KOPT-K1 (cell line): ENCODE results near the gene LCN10.
"Not testable (repeated sequence)": the region's sequence is repeated elsewhere in the genome, so short reads cannot be mapped to it uniquely, and the experiment has no call there.

Experiments
- H3K27ac ChIP-seq: fragments of 200-600 bp; sonication (generic); 2 replicates; pipeline ENCODE4 v1.5.1; 2016; ENCODE audit warnings: antibody characterized with exemption, mild to moderate bottlenecking, low read depth, low read length; ENCODE audit not compliant: poor library complexity, severe bottlenecking
- H3K36me3 ChIP-seq: fragments of 200-600 bp; sonication (generic); 2 replicates; pipeline ENCODE4 v1.5.1; 2017; ENCODE audit warnings: antibody characterized with exemption, mild to moderate bottlenecking, low read length, moderate library complexity; ENCODE audit not compliant: insufficient read depth
- H3K9me3 ChIP-seq: fragments of 200-600 bp; sonication (generic); 2 replicates; pipeline ENCODE4 v1.5.1; 2017; ENCODE audit warnings: antibody characterized with exemption, low read length, mild to moderate bottlenecking; ENCODE audit not compliant: insufficient read depth, poor library complexity, severe bottlenecking

The LCN10 gene

GRCh38 chr9:136779808-136780207 lies 37.1 kb upstream of the LCN10 start:
- Histone ChIP-seq H3K36me3 (no peaks in the 10 kb centered on the region), H3K27ac (no peak overlapping the region), H3K9me3 (no peaks in the 10 kb centered on the region)

- peaks cover 6% of the 10 kb centered on the region for H3K9me3 ChIP-seq
- no peak overlapping the region for H3K27ac ChIP-seq
- no peaks in the 10 kb centered on the region for H3K36me3 ChIP-seq
These were observed 34.6 kb upstream of the LCN10 start for GRCh38 chr9:136777359-136777758.

- no peaks in the 10 kb centered on the region for H3K36me3 ChIP-seq
- no peak overlapping the region for H3K27ac ChIP-seq
- H3K9me3 ChIP-seq, result peaks cover 6% of the 10 kb centered on the region
These were observed 34.2 kb upstream of the LCN10 start for GRCh38 chr9:136776947-136777346.

GRCh38 chr9:136775191-136775590 lies 32.5 kb upstream of the LCN10 start:
- no peaks in the 10 kb centered on the region for H3K36me3 ChIP-seq
- H3K27ac ChIP-seq, result no peak overlapping the region
- peaks cover 6% of the 10 kb centered on the region for H3K9me3 ChIP-seq

GRCh38 chr9:136774416-136775045 lies 31.8 kb upstream of the LCN10 start:
- Histone ChIP-seq H3K27ac (no peak overlapping the region), H3K9me3 (peaks cover 6% of the 10 kb centered on the region), H3K36me3 (no peaks in the 10 kb centered on the region)

- H3K36me3 ChIP-seq, result no peaks in the 10 kb centered on the region
- no peak overlapping the region for H3K27ac ChIP-seq
- peaks cover 6% of the 10 kb centered on the region for H3K9me3 ChIP-seq
These were observed 30.8 kb upstream of the LCN10 start for GRCh38 chr9:136773386-136774044.

- no peak overlapping the region for H3K27ac ChIP-seq
- peaks cover 6% of the 10 kb centered on the region for H3K9me3 ChIP-seq
- no peaks in the 10 kb centered on the region for H3K36me3 ChIP-seq
These were observed 29.2 kb upstream of the LCN10 start for GRCh38 chr9:136771907-136772415.

- Histone ChIP-seq H3K27ac (no peak overlapping the region), H3K36me3 (no peaks in the 10 kb centered on the region), H3K9me3 (peaks cover 6% of the 10 kb centered on the region)
These were observed 27.0 kb upstream of the LCN10 start for GRCh38 chr9:136769710-136770191.

- not testable (repeated sequence) for H3K9me3 ChIP-seq, H3K36me3 ChIP-seq, H3K27ac ChIP-seq
These were observed 23.8 kb upstream of the LCN10 start for GRCh38 chr9:136766410-136767120.

- not testable (repeated sequence) for H3K36me3 ChIP-seq, H3K27ac ChIP-seq, H3K9me3 ChIP-seq
These were observed 23.1 kb upstream of the LCN10 start for GRCh38 chr9:136765745-136766409.

- Histone ChIP-seq H3K36me3 (no peaks in the 10 kb centered on the region), H3K9me3 (no peaks in the 10 kb centered on the region), H3K27ac (no peak overlapping the region)
These were observed 22.3 kb upstream of the LCN10 start for GRCh38 chr9:136765041-136765440.

GRCh38 chr9:136764301-136764891 lies 21.7 kb upstream of the LCN10 start, which contains the start of gene LCN15:
TSS of gene LCN15 (minus strand) at chr9:136764518. CDS start at chr9:136764488, 30 bp downstream.
- Histone ChIP-seq H3K36me3 (no peaks in the 10 kb centered on the region), H3K9me3 (no peaks in the 10 kb centered on the region), H3K27ac (no peak within 1 kb of the TSS)

GRCh38 chr9:136763649-136764035 lies 20.9 kb upstream of the LCN10 start:
- no peaks in the 10 kb centered on the region for H3K36me3 ChIP-seq
- no peak overlapping the region for H3K27ac ChIP-seq
- no peaks in the 10 kb centered on the region for H3K9me3 ChIP-seq

- Histone ChIP-seq H3K36me3 (no peaks in the 10 kb centered on the region), H3K27ac (no peak overlapping the region), H3K9me3 (no peaks in the 10 kb centered on the region)
These were observed 20.3 kb upstream of the LCN10 start for GRCh38 chr9:136762915-136763648.
